Nephron (organoid): Measurements from ENCODE around the gene OSBPL7.

Experiments used
- H3K27ac Mint-ChIP-seq, 3 experiments: 2 replicates each; pipeline ENCODE4 v1.8.0; 2020; ENCODE audit warnings: mixed read lengths in 3 of 3, mild to moderate bottlenecking in 2 of 3, moderate library complexity in 1 of 3
- H3K27me3 Mint-ChIP-seq: 2 replicates; pipeline ENCODE4 v1.8.0; 2021; ENCODE audit warnings: low read depth, mild to moderate bottlenecking, moderate library complexity, mixed read lengths
- H3K36me3 Mint-ChIP-seq: 2 replicates; pipeline ENCODE4 v1.8.0; 2020; ENCODE audit warnings: low read depth, mixed read lengths
- H3K4me1 Mint-ChIP-seq: 2 replicates; pipeline ENCODE4 v1.8.0; 2020; ENCODE audit warnings: mixed read lengths
- H3K4me3 Mint-ChIP-seq, 3 experiments: 2 replicates each; pipeline ENCODE4 v1.8.0; 2020; ENCODE audit warnings: mild to moderate bottlenecking in 3 of 3, mixed read lengths in 3 of 3, moderate library complexity in 2 of 3
- H3K9me3 Mint-ChIP-seq: 2 replicates; pipeline ENCODE4 v1.8.0; 2020; ENCODE audit warnings: mixed read lengths
- CTCF ChIP-seq, 3 experiments: fragments of 200-600 bp; sonication (generic); IDR thresholded peaks; one replicate each; pipeline ENCODE4 v1.5.0; 2021; ENCODE audit warnings: antibody characterized with exemption in 3 of 3; ENCODE audit not compliant: unreplicated experiment in 3 of 3

The OSBPL7 gene

GRCh38 chr17:47813077-47813476 is 8.5 kb downstream of the OSBPL7 start:
- H3K4me3 Mint-ChIP-seq: no peak overlapping the region
- no peak for TF ChIP-seq CTCF (IDR thresholded peaks at IDR 0.05; ENCODE audit: unreplicated experiment in 3 of 3)
- H3K36me3 Mint-ChIP-seq: peaks cover 24% of the 10 kb centered on the region
- no peak overlapping the region for H3K27ac Mint-ChIP-seq
- no peaks in the 10 kb centered on the region for H3K27me3 Mint-ChIP-seq
- no peaks in the 10 kb centered on the region for H3K9me3 Mint-ChIP-seq
- no peaks in the 10 kb centered on the region for H3K4me1 Mint-ChIP-seq

GRCh38 chr17:47812146-47812920 is 9.3 kb downstream of the OSBPL7 start:
- Mint-ChIP-seq H3K27ac (no peak overlapping the region), H3K4me3 (no peak overlapping the region), H3K4me1 (no peaks in the 10 kb centered on the region), H3K27me3 (no peaks in the 10 kb centered on the region), H3K36me3 (peaks cover 21% of the 10 kb centered on the region), H3K9me3 (no peaks in the 10 kb centered on the region)
- TF ChIP-seq CTCF (IDR thresholded peaks at IDR 0.05; ENCODE audit: unreplicated experiment in 3 of 3): no peak

- Mint-ChIP-seq H3K4me1 (no peaks in the 10 kb centered on the region), H3K9me3 (no peaks in the 10 kb centered on the region), H3K27me3 (no peaks in the 10 kb centered on the region), H3K36me3 (peaks cover 18% of the 10 kb centered on the region), H3K4me3 (no peak overlapping the region), H3K27ac (no peak overlapping the region)
- TF ChIP-seq CTCF (IDR thresholded peaks at IDR 0.05; ENCODE audit: unreplicated experiment in 3 of 3): no peak
Observed at GRCh38 chr17:47811709-47812108, 9.9 kb downstream of the OSBPL7 start.

- Mint-ChIP-seq H3K36me3 (peaks cover 18% of the 10 kb centered on the region), H3K4me3 (no peak overlapping the region), H3K9me3 (no peaks in the 10 kb centered on the region), H3K27me3 (no peaks in the 10 kb centered on the region), H3K27ac (no peak overlapping the region), H3K4me1 (peaks cover 2% of the 10 kb centered on the region)
- TF ChIP-seq CTCF (IDR thresholded peaks at IDR 0.05; ENCODE audit: unreplicated experiment in 3 of 3): no peak
Observed at GRCh38 chr17:47810901-47811635, 10.5 kb downstream of the OSBPL7 start.

GRCh38 chr17:47810200-47810821 is 11.3 kb downstream of the OSBPL7 start:
- Mint-ChIP-seq H3K36me3 (peaks cover 18% of the 10 kb centered on the region), H3K27ac (no peak overlapping the region), H3K4me1 (peaks cover 9% of the 10 kb centered on the region), H3K27me3 (no peaks in the 10 kb centered on the region), H3K4me3 (no peak overlapping the region), H3K9me3 (no peaks in the 10 kb centered on the region)
- TF ChIP-seq CTCF (IDR thresholded peaks at IDR 0.05; ENCODE audit: unreplicated experiment in 3 of 3): no peak
